ENCODE measurements around the gene ESYT2.

The ESYT2 gene

DNA sequence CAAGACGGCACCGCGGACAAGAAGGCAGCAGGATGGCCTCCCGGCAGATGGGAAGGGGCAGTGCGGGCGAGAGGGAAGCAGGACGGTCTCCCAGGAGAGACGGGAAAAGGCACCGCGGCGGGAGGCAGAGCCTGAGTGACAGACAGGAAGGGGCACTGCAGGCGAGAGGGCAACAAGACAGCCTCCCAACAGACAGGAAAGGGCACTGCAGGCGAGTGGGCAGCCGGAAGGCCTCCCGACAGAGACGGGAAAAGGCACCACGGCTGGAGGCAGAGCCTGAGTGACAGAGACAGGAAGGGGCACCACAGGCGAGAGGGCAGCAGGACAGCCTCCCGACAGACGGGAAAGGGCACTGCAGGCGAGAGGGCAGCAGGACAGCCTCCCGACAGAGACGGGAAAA, 32.6 kb downstream of the ESYT2 start:
- no peak for DNase-seq

DNA sequence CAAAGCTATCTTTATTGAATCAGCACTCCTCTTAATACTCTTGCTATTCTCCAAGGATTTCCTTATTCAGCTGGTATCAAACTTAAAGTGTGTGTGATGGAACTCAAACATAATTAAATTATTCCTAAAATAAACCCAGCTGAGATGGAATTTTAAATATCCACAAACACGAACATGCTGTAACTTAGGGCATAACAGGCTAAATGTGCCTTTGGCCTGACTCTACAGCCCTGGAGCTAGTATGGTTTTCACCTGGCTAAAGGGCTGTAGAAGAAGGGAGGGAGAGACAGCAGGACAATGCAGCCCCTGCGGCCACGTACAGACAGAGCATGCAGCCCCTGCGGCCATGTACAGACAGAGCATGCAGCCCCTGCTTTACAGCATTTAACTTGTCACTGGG, 34.0 kb downstream of the ESYT2 start:
- DNase-seq: no peak

DNA sequence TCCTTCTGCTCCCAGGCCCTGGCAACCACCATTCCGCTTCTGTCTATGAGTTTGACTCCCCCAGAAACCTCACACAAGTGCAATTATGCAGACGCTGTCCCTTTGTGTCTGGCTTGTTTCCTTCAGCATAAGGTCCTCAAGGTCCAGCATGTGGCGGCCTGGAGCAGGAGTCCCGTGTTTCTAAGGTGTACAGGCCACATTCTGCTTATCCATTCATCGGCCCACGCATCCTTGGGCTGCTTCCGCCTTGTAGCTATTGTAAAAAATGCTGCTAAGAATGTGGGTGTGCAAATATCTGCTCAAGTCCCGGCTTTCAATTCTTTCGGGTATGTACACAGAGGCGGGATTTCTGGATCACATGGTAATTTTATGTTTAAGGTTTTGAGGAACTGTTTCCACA, 38.2 kb downstream of the ESYT2 start:
- DNase-seq: no peak

DNA sequence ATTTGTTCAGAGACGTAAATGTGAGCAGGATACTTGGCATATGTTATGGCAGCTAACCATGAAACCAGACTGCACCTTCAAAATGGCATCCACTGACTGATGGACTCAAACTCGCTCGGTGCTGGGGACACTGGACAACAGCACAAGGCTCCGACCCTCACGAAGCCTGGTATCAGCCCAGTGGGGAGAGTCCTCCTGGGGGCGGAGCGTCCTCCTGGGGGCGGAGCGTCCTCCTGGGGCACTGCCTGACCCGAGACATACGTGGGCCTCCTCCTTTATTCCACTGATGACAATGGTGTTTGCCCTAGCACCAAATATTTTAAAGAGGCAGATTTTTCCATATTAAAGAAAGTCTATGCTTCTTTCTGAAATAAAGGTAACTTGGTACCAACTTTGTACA, 39.5 kb downstream of the ESYT2 start:
- DNase-seq: no peak

DNA sequence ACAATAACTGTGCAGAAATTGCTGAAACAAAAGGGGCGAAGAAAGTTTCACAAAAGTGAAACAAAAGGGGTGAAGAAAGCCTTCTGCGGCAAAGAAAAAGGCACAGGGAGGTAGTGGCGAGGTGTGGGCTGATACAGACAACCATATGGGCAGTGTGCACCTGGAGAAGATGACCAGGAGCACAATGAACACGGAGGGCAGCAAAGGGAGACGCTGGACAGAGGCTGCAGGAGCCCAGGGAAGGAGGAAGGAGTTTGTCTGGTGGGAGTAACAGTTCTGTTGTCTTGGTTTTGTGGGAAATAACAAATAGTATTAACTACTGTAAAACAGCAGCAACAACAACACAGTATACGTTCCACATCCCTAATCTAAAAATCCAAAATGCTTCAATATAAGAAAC, 42.4 kb downstream of the ESYT2 start:
- DNase-seq: no peak

DNA sequence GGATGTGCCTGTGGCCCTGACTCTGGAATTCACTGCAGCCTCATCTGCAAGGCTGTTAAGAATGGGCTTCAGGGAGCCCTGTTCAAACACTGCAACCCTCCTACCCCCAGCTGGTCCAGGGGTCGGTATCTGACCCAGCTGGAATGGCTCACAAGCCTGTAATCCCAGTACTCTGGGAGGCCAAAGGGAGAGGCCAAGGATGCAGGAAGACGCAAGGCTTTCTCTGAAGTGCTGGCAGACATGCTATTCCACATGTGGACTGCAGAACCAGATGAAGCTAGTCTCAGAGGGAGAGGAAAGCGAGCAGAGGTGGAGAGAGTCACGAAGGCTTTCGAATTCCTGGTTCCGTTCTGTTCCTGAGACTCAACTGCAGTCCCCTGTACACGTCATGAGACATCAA, 45.0 kb downstream of the ESYT2 start:
- no peak for DNase-seq

DNA sequence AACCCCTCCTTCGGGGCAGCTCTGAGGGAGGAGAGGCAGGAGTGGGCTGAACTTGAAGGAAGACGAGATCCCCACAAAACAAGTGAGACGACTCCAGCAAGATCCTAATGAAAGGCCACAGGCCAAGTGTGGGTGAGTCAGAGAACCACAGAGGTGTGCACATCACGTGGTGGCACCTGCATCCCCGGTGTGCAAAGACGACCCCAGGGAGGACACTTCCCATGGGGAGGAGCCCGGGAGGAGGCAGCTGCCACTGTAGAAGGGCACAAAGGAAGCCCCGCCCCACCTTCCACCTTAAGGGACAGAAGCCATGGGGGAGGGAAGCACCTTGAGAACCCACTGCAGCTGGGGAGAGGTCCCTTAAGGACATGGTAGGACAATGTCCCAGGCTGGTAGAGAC, 45.7 kb downstream of the ESYT2 start:
- DNase-seq: no peak

DNA sequence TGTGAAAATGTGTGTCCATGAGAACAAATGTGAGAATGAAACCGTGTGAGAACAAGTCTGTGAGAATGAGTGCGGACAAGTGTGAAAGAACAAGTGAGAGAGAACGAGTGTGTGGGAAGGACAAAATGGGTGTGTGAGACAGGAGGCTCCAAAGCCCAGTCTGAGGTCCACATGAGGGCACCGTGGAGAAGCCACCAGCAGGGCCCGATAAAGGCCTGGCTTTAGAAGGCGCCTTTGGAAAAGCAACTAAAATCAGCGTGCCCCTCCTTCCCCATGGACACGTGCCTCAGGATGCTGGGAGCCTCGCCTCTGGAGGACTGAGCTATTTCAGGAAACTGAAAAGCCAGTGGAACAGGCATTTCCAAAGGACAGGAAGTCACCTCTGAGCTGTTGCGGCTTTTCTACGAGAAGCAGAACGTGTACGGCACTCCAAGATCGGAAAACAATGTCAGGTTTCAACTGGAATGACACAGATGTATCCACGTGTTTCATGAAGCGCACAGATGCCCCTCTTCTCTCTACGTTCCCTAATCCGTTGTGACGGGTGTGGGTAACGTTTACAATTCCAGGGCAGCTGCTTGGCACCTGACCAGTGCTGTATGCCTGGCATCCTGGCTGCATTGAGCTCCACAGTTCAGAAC, 46.4 kb downstream of the ESYT2 start:
- DNase-seq: peak in 1 of 2 experiments; percentile 44

DNA sequence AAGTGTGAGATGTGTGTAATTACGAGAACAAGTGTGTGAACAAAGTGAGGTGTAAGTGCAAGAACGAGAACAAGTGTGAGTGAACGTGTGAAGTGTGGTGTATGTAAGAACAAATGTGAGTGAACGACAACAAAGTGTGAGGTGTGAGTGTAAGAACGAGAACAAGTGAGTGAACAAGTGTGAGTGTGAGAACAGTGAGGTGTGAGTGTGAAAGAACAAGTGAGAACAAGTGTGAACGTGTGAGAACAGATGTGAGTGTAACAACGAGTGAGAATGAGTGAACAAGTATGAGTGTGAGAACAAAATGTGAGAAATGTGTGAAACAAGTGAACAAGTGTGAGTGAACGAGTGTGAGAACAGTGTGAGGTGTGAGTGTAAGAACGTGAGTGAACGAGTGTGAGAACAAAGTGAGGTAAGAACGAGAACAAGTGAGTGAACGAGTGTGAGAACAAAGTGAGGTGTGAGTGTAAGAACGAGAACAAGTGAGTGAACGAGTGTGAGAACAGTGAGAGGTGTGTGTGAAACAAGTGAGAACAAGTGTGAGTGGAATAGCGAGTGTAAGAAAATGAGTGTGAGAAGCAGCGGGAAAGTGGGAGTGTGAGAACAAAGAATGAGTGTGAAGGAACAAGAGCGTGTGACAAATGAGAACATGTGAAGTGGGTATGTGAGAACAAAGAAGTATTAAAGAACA, 47.2 kb downstream of the ESYT2 start:
- no peak for DNase-seq

DNA sequence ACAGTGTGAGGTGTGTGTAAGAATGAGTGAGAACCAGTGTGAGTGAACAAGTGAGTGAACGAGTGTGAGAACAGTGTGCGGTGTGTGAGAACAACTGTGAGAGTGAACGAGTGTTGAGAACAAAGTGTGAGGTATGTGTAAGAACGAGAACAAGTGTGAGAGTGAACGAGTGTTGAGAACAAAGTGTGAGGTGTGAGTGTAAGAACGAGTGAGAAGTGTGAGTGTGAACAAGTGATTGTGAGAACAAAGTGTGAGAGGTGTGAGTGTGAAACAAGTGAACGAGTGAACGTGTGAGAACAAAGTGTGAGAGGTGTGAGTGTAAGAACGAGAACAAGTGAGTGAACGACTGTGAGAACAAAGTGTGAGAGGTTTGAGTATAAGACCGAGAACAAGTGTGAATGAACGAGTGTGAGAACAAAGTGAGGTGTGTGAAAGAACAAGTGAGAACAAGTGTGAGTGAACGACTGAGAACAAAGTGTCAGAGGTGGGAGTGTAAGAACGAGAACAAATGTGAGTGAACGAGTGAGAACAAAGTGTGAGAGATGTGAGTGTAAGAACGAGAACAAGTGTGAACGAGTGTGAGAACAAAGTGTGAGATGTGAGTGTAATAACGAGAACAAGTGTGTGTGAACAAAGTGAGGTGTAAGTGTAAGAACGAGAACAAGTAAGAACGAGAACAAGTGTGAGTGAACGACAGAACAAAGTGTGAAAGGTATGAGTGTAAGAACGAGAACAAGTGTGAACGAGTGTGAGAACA, 47.9 kb downstream of the ESYT2 start:
- DNase-seq: no peak

DNA sequence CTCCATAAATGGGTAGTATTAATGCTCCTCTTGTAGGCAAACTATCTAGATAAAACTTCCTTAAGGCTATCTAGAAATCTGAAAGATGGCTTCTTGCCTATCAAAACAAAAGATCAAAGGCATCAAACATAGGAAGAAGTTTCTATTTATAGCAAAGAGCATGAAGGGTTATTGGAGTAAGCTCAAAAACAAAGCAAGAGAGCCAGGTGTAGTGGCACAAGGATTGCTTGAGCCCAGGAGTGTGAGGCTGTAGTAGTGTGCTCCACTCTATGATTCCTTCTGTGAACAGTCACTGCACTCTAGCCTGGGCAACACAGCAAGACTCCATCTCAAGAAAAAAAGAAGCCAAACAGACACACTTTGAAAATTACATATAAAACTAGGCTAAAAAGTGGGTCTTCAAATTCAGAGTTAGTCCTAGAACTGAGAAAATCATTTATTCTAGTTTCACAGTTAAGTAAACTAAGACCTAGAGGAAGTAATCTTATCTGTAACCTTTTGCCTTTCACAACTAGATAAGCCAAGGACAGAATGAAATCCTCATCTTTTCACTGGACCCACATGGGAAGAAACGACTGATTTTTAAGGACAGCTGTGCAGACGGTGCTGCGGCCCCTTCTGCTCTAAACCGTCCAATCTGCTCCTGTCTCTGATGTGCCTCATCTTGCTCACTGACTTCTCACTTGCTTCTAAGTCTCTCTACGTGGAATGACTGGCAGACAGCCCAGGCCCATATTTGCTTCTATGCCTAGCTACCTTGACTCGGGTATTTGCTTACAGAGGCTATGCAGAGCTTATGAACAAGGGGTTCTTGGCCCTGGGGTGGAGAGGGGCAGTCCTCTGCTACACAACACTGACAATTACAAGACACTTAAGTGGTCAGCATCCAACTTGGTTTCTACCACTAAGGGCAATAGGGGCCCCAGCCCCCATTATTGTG, 50.0 kb downstream of the ESYT2 start:
- no peak for DNase-seq

DNA sequence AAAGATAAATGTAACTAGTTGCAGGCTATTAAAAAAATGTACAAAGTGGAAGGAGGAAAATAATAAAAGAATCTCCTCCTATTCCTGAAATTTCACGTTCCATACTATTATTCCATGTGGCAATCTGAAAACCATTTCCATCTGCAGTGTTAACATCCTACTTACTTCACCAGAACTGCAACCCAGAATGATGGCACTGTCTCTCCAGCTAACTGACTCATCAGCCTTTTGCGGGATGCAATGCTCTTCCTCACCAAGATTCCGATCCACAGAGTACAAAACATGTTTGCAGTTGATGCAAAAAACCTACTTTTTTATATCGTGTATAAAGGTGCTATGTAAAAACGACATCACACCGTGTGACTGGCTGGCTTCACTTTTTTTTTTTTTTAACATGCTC, 50.8 kb downstream of the ESYT2 start:
- no peak for DNase-seq

DNA sequence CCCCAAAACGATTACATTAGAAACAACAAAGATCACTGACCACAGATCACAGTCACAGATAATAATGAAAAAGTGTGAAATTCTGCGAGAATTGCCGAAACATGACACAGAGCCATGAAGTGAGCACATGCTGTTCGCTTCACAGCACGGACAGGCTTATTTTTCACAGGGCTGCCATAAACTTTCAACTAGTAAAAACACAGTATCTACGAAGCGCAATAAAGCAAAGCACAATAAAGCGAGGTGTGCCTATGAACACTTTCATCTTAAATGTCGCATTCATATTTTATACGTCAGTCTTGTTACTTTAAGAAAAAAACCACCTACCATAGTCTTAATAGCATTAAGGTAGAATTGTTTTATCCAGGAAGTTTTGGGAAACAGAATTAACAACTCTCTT, 51.5 kb downstream of the ESYT2 start:
- no peak for DNase-seq

DNA sequence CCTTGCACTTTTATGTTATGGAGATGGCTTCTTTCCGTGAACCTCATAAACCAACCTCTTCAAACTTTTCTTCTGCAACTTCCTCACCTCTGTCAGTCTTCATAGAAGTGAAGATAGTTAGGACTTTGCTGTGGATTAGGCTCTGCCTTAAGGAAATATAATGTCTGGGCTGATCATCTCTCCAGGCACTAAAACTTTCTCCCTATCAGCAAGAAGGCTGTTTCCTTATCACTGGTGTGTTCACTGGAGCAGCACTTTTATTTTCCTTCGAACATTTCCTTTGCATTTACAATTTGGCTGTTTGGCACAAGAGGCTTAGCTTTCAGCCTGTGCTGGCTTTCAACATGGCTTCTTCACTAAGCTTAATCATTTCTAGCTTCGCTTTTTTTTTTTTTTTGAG, 52.8 kb downstream of the ESYT2 start:
- DNase-seq: no peak

DNA sequence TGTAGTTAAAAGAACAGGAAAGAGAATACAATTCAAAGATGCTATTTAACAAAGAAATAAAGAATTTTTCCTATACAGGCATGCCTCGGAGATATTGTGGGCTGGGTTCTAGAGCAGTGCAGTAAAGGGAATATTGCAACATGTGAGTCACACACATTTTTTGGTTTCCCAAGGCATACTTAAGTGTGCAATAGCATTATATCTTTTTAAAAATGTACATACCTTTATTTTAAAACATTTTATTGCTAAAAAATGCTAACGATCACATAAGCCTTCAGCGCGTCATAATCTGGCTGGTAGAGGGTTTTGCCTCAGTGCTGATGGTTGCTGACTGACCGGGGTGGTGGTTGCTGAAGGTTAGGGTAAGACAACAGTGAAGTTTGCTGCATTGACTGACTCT, 54.4 kb downstream of the ESYT2 start:
- DNase-seq: no peak

DNA sequence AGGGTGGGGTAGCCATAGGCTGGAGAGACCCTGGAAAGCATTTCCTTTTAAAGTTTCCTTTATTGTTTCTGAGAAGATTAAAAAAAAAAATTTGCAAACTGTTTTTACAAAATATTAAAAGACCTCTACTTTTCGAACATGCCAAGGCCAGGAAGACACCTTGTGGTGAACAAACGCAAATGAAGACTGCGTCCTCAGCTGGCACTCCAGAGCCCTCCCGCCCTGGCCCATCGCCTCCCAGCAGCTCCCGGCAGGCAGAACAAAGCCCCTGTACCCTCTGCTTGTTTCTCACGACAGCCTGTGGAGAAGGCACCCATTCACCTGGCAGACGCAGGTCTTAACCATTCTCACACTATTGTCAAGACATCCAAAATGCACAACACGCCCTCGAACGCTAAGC, 56.4 kb downstream of the ESYT2 start:
- DNase-seq: no peak

DNA sequence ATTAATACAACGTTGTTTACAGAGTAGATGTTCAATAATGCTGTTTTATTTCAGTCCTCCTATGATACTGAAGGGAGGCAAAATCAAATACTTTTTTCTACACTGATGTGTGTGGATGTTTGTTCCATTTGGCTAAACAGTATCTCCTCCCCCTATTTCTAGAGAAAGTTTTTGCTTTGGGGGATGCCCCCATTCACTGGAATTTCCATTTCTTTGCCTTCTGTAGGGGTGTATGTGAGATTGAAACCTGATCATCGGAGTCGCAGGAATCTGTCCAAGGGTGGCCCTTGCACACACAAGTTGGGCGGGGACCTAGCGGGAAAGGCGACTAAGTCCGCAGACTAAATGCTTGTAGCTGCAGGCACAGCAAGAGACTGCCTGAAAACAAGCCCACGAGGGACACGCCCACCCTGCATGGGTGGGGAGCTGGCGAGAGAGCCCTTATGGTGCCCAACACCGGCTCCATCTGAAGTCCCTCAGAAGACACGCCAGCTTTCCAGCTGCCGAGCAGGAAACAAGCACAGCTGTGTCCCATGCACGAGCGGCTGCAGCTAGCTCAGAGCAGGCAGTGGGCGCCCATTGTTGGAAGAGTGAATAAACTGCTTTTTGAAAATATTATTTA, 58.0 kb downstream of the ESYT2 start:
- no peak for DNase-seq

DNA sequence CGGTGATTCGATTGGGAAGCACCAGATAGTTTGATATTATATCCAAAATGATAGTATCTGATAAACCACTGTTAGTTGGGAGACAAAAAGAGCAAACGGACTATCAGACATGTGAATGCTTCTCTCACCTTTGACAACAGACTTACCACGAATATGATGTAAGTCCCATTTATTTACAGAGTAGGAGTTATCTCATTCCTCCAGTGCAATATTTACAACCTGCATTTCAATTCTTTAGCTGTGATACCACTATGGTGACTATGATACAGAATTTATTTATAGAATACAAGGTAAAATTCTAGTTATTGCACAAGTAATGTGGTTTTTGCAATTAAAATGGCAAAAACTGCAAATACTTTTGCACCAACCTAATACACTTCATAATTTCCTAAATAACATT, 61.6 kb downstream of the ESYT2 start:
- no peak for DNase-seq

DNA sequence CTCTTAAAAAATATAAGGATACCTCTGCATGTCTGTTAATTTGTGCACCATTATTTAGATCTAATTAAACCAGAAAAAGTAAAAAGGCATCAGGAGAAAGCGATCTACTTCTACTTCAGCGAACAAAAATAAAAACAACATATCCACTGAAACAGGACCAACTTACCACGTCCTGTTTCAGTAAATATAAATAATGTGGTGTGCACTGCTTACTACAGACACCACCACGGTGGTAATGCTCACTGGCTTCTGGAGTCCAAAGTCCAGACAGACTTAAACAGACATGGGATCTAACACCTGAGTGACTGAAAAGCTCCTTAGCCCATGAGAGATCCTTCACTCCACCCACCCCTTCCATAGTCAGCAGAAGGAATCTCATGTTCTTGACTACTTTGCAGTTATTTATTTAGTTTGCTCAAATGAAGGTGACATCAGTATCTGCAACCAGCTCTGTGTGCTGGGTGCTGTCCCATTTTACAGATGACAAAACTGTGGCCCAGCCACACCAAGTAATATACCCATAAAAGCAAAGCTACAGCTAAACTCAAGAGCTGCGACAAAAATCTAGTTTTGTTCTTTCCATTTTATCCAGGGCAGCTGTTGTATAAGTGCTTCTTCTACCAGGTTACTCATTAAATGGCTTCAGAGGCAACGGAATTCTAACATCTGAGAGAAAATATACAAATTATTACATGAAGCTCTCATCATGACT, 62.6 kb downstream of the ESYT2 start:
- DNase-seq: no peak

DNA sequence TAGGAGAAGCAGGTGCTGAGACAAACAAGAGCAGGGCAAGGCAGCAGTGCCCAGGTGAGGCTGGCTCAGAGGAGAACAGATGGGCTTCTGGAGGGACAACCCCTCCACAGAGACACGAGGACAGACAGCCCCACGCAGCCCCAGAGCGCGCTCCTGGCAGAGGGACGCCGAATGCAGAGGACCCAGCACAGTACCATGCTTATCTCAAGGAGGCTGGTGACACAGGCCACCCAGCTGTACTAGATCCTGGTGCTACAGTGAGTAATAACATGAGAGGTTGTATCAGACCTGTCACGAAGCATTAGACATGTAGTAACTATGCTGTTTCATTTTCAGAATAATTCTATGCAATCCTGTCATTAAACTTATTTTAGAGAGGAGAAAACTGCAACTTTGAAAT, 64.3 kb downstream of the ESYT2 start:
- no peak for DNase-seq

DNA sequence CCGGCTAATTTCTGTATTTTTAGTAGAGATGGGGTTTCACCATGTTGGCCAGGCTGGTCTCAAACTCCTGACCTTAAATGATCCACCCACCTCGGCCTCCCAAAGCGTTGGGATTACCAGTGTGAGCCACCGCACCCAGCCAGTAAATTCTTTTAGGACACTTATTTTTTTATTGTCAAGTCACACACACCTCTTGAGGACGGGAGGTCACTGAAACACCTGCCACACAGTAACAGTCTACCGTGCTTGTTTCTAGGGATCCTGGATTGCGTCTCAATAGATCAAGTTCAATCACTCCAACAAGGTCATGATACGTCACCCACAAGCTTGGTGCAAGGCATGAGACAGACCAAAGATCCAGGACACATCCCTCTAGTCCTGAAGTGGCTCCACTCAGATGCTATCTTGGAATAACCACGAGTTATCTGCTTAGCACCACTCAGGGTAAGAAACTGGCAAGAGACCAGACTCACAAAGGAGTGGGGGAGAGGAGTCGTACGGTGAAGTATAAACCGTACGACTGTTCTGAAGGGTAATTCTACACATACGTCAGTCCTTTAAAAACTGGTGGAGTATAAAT, 65.8 kb downstream of the ESYT2 start:
- DNase-seq: no peak

DNA sequence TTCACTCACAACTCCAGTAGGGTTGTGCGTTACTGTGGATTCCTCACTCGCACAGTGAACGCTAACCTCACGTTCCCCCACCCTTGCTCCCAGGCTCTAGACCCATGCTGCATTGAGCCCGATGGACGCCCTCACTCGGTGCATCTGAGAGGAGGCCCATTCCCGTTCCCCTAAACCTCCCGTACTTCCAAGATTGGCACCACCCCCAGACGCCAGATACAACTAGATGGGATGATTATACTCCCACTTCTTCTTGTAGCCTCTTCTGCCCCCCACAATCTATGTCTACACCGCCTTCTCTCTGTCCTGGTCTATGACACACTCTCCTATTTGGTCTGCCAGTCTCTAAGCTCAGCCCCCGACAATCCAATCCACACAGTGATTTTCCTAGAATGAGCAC, 67.4 kb downstream of the ESYT2 start:
- no peak for DNase-seq

Data from SW 1271 (cell line).